Gastrocnemius medialis (tissue), 4 donors: Measurements from ENCODE around the gene CXCL9.
"Not testable (repeated sequence)": the region's sequence is repeated elsewhere in the genome, so short reads cannot be mapped to it uniquely, and the experiment has no call there.

Experiments used
- POLR2A ChIP-seq, 2 donors: fragments of 450-650 bp; IDR thresholded peaks; one replicate each; pipeline ENCODE4 v1.6.1; 2017; ENCODE audit warnings: antibody characterized with exemption in 2 of 2, mild to moderate bottlenecking in 2 of 2, moderate library complexity in 2 of 2
- TF ChIP-seq, protein P1 (sequence below), 5 experiments: fragments of 450-650 bp in 3 of 5; fragments of 200-600 bp in 2 of 5; sonication (generic) in 2 of 5; IDR thresholded peaks in 4 of 5; conservative IDR thresholded peaks in 1 of 5; 1 replicate in 4 of 5; 2 replicates in 1 of 5; pipeline ENCODE4 v1.5.1; 2016 to 2019; ENCODE audit warnings: antibody characterized with exemption in 5 of 5, mild to moderate bottlenecking in 3 of 5, moderate library complexity in 3 of 5

DNA sequence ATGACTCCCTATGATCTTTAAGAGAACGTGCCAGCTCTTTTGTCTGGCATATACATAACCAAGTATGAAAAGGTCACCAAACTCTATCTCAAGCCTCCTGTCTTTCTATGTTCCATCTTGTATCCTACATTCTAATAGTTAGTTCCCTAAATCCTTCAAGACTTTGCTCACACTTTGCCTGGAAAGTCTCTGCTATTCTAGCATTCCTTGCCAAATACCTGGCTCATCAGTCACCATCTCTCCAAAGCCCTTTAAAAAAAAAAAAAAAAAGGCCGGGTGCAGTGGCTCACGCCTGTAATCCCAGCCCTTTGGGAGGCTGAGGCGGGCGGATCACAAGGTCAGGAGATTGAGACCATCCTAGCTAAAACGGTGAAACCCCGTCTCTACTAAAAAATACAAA lies 48.8 kb downstream of the CXCL9 start:
- not testable (repeated sequence) for TF ChIP-seq POLR2A (IDR thresholded peaks at IDR 0.05)
- TF ChIP-seq, protein P1, sequence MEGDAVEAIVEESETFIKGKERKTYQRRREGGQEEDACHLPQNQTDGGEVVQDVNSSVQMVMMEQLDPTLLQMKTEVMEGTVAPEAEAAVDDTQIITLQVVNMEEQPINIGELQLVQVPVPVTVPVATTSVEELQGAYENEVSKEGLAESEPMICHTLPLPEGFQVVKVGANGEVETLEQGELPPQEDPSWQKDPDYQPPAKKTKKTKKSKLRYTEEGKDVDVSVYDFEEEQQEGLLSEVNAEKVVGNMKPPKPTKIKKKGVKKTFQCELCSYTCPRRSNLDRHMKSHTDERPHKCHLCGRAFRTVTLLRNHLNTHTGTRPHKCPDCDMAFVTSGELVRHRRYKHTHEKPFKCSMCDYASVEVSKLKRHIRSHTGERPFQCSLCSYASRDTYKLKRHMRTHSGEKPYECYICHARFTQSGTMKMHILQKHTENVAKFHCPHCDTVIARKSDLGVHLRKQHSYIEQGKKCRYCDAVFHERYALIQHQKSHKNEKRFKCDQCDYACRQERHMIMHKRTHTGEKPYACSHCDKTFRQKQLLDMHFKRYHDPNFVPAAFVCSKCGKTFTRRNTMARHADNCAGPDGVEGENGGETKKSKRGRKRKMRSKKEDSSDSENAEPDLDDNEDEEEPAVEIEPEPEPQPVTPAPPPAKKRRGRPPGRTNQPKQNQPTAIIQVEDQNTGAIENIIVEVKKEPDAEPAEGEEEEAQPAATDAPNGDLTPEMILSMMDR (IDR thresholded peaks at IDR 0.05 in 4 of 5, conservative IDR thresholded peaks at IDR 0.05 in 1 of 5): not testable (repeated sequence)
